Measurements from ENCODE around the gene LHFPL2.
A peak's percentile ranks its signal among the peaks of the same experiment; 100 is the strongest.

LHFPL2 gene

DNA sequence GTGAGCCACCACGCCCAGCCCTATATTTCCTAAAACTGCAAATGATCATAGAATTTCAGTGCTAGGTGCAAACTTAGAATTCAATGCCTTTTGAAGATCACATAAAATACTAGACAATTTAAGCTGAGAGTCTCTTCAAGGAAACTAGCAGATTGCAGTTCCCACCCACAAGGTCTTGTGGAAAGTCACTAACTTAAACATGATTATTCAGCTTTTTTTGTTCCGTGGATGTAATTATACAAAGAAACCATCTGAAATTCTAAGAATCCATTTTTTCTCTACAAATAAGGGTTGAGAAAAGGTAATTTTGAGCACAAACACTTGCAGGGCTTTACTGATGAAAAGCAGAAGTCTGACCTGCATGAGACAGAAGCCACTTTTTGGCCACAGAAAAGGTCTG is 4.5 kb upstream of the LHFPL2 start:
- Histone ChIP-seq H3K4me3 (ENCODE audit: extremely low read depth, insufficient read depth, low read length, poor library complexity, severe bottlenecking) (no peak overlapping the region), H3K4me1 (ENCODE audit: control insufficient read depth, insufficient read depth, low read length, poor library complexity, severe bottlenecking) (no peaks in the 10 kb centered on the region), H3K27ac (ENCODE audit: low read depth, low read length, severe bottlenecking) (no peak overlapping the region), H3K9me3 (ENCODE audit: control insufficient read depth, low read length) (no peaks in the 10 kb centered on the region), H3K36me3 (ENCODE audit: control insufficient read depth, insufficient read depth, low read length) (no peaks in the 10 kb centered on the region)
- 100% methylated on average over 1 of the region's 2 CpGs; no CpG with 5 or more reads in 1 of the 2 experiments for WGBS, 2 experiments (ENCODE audit: insufficient coverage in 2 of 2)

DNA sequence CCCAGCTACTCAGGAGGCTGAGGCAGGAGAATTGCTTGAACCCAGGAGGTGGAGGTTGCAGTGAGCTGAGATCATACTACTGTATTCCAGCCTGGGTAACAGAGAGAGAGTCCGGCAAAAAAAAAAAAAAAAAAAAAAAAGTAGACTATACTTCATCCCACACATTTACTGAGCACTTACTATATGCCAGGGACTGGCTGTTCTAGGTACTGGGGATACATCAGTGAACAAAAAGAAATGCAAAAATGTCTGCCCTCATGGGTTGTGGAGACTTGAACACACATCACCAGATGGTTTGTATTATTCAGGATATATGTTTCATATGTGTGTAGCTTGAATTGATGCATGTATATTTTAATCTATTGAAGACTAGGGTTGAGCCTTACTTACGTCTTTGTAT is 2.9 kb upstream of the LHFPL2 start:
- Histone ChIP-seq H3K9me3 (ENCODE audit: control insufficient read depth, low read length) (no peaks in the 10 kb centered on the region), H3K36me3 (ENCODE audit: control insufficient read depth, insufficient read depth, low read length) (peaks cover under 1% of the 10 kb centered on the region), H3K4me1 (ENCODE audit: control insufficient read depth, insufficient read depth, low read length, poor library complexity, severe bottlenecking) (no peaks in the 10 kb centered on the region), H3K27ac (ENCODE audit: low read depth, low read length, severe bottlenecking) (no peak overlapping the region), H3K4me3 (ENCODE audit: extremely low read depth, insufficient read depth, low read length, poor library complexity, severe bottlenecking) (no peak overlapping the region)
- no CpG with 5 or more reads among the region's 2 CpGs for WGBS, 2 experiments (ENCODE audit: insufficient coverage in 2 of 2)

- no CpG with 5 or more reads among the region's 1 CpG for WGBS, 2 experiments (ENCODE audit: insufficient coverage in 2 of 2)
- H3K4me3 ChIP-seq (ENCODE audit: extremely low read depth, insufficient read depth, low read length, poor library complexity, severe bottlenecking): no peak overlapping the region
- peaks cover 8% of the 10 kb centered on the region for H3K36me3 ChIP-seq (ENCODE audit: control insufficient read depth, insufficient read depth, low read length)
- H3K27ac ChIP-seq (ENCODE audit: low read depth, low read length, severe bottlenecking): no peak overlapping the region
- H3K4me1 ChIP-seq (ENCODE audit: control insufficient read depth, insufficient read depth, low read length, poor library complexity, severe bottlenecking): peaks cover 7% of the 10 kb centered on the region
- no peaks in the 10 kb centered on the region for H3K9me3 ChIP-seq (ENCODE audit: control insufficient read depth, low read length)
Observed at GRCh38 chr5:78650531-78650930, 2.0 kb upstream of the LHFPL2 start.

GRCh38 chr5:78649861-78650496 is 1.4 kb upstream of the LHFPL2 start:
- Histone ChIP-seq H3K27ac (ENCODE audit: low read depth, low read length, severe bottlenecking) (no peak overlapping the region), H3K9me3 (ENCODE audit: control insufficient read depth, low read length) (no peaks in the 10 kb centered on the region), H3K4me1 (ENCODE audit: control insufficient read depth, insufficient read depth, low read length, poor library complexity, severe bottlenecking) (peaks cover 9% of the 10 kb centered on the region), H3K4me3 (ENCODE audit: extremely low read depth, insufficient read depth, low read length, poor library complexity, severe bottlenecking) (no peak overlapping the region), H3K36me3 (ENCODE audit: control insufficient read depth, insufficient read depth, low read length) (peaks cover 8% of the 10 kb centered on the region)
- 54 to 56% methylated on average over 7 to 9 of the region's 10 CpGs for WGBS, 2 experiments (ENCODE audit: insufficient coverage in 2 of 2)

DNA sequence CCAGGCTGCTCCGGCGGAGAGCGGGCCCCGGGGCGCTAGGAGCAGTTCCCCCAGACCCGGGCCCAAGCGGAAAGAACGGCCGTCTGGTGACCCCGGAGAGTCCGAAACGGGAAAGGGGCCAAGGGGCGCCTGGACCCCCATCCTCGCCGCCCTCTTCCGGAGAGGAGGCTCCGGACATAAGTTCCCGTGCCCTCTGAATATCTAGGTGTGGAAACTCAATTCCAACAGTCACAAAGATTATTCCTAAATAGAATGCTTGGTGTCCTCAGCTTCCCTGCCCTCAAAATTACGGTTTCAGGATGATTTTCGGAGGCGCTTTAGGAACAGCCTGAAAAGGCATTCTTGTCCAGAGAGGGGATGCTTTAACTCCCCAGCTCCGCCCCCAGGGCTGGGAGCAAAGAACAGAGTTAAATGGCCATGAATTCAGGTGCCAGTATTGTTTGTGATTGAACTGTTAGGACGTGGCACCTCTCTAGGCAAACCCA is 681 bp upstream of the LHFPL2 start:
- H3K27ac ChIP-seq (ENCODE audit: low read depth, low read length, severe bottlenecking): peak overlapping the region; percentile 76
- WGBS, 2 experiments (ENCODE audit: insufficient coverage in 2 of 2): 2% methylated on average over 18 to 21 of the region's 23 CpGs
- peaks cover 15% of the 10 kb centered on the region for H3K36me3 ChIP-seq (ENCODE audit: control insufficient read depth, insufficient read depth, low read length)
- no peaks in the 10 kb centered on the region for H3K9me3 ChIP-seq (ENCODE audit: control insufficient read depth, low read length)
- H3K4me3 ChIP-seq (ENCODE audit: extremely low read depth, insufficient read depth, low read length, poor library complexity, severe bottlenecking): peak overlapping the region; percentile 81
- H3K4me1 ChIP-seq (ENCODE audit: control insufficient read depth, insufficient read depth, low read length, poor library complexity, severe bottlenecking): peaks cover 13% of the 10 kb centered on the region

DNA sequence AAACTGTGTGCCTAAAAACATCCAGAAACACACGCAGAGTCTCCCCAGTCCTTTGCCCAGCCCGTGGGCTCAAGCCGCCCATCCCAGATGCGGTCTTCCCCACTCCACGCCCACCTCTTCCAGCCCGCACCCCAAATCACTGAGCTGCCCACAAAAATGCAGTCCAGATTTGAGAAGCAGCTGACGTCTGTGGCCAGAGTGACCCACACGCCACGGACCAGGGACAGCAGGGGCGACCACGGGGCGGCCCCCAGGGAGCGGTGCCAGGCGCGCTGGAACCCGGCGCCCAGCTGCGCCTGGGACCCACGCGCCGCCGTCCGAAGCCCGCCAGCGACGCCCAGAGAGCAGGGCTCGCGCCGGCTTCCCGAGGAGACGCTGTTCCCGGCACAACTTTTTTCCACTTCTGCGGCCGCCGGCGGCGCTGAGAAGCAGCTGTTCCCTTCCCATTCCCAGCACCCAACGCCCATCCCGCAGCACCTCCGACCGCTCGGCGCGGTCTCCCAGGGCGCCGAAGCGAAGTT is 674 bp downstream of the LHFPL2 start:
- Histone ChIP-seq H3K36me3 (ENCODE audit: control insufficient read depth, insufficient read depth, low read length) (peaks cover 22% of the 10 kb centered on the region), H3K4me3 (ENCODE audit: extremely low read depth, insufficient read depth, low read length, poor library complexity, severe bottlenecking) (peak overlapping the region; percentile 81), H3K27ac (ENCODE audit: low read depth, low read length, severe bottlenecking) (peak overlapping the region; percentile 80), H3K4me1 (ENCODE audit: control insufficient read depth, insufficient read depth, low read length, poor library complexity, severe bottlenecking) (peaks cover 13% of the 10 kb centered on the region), H3K9me3 (ENCODE audit: control insufficient read depth, low read length) (no peaks in the 10 kb centered on the region)
- 0% methylated on average over 22 to 35 of the region's 47 CpGs for WGBS, 2 experiments (ENCODE audit: insufficient coverage in 2 of 2)

DNA sequence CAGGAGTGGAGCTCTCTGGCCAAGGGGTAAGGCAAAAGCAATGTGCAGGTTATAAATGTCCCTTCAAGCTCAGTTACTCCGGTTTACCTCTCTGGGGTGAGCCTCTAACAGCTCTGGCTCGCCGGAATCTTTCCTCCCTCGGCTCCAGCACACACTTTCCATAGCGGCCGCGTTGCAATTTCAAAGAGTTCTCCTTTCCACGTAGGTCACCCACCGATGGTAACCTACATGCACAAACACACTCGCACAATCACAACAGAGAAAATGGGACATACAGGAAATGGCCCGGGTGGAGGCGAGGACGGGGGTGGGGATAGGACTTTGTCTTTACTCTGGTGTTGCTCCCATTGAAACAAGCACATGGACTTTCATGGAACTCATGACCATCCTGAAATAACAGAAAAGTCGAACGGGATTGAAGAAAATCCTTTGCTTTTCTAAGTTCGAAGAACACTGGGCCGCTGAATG is 1.2 kb downstream of the LHFPL2 start:
- Histone ChIP-seq H3K9me3 (ENCODE audit: control insufficient read depth, low read length) (no peaks in the 10 kb centered on the region), H3K27ac (ENCODE audit: low read depth, low read length, severe bottlenecking) (peak overlapping the region; percentile 80), H3K4me1 (ENCODE audit: control insufficient read depth, insufficient read depth, low read length, poor library complexity, severe bottlenecking) (peaks cover 15% of the 10 kb centered on the region), H3K36me3 (ENCODE audit: control insufficient read depth, insufficient read depth, low read length) (peaks cover 26% of the 10 kb centered on the region), H3K4me3 (ENCODE audit: extremely low read depth, insufficient read depth, low read length, poor library complexity, severe bottlenecking) (peak overlapping the region; percentile 81)
- 1 to 2% methylated on average over 7 to 9 of the region's 17 CpGs for WGBS, 2 experiments (ENCODE audit: insufficient coverage in 2 of 2)

- Histone ChIP-seq H3K27ac (ENCODE audit: low read depth, low read length, severe bottlenecking) (peak overlapping the region; percentile 23), H3K9me3 (ENCODE audit: control insufficient read depth, low read length) (no peaks in the 10 kb centered on the region), H3K36me3 (ENCODE audit: control insufficient read depth, insufficient read depth, low read length) (peaks cover 33% of the 10 kb centered on the region), H3K4me3 (ENCODE audit: extremely low read depth, insufficient read depth, low read length, poor library complexity, severe bottlenecking) (no peak overlapping the region), H3K4me1 (ENCODE audit: control insufficient read depth, insufficient read depth, low read length, poor library complexity, severe bottlenecking) (peaks cover 22% of the 10 kb centered on the region)
- 50 to 100% methylated on average over 1 to 2 of the region's 2 CpGs for WGBS, 2 experiments (ENCODE audit: insufficient coverage in 2 of 2)
Observed at GRCh38 chr5:78644741-78645300, 3.8 kb downstream of the LHFPL2 start.

- WGBS, 2 experiments (ENCODE audit: insufficient coverage in 2 of 2): 83 to 94% methylated on average over 3 of the region's 3 CpGs
- Histone ChIP-seq H3K4me1 (ENCODE audit: control insufficient read depth, insufficient read depth, low read length, poor library complexity, severe bottlenecking) (peaks cover 28% of the 10 kb centered on the region), H3K36me3 (ENCODE audit: control insufficient read depth, insufficient read depth, low read length) (peaks cover 33% of the 10 kb centered on the region), H3K4me3 (ENCODE audit: extremely low read depth, insufficient read depth, low read length, poor library complexity, severe bottlenecking) (no peak overlapping the region), H3K27ac (ENCODE audit: low read depth, low read length, severe bottlenecking) (no peak overlapping the region), H3K9me3 (ENCODE audit: control insufficient read depth, low read length) (no peaks in the 10 kb centered on the region)
Observed at GRCh38 chr5:78644129-78644528, 4.4 kb downstream of the LHFPL2 start.

GRCh38 chr5:78642701-78643100 is 5.9 kb downstream of the LHFPL2 start:
- WGBS, 2 experiments (ENCODE audit: insufficient coverage in 2 of 2): 91 to 100% methylated on average over 1 of the region's 1 CpG
- peaks cover 34% of the 10 kb centered on the region for H3K4me1 ChIP-seq (ENCODE audit: control insufficient read depth, insufficient read depth, low read length, poor library complexity, severe bottlenecking)
- peaks cover 36% of the 10 kb centered on the region for H3K36me3 ChIP-seq (ENCODE audit: control insufficient read depth, insufficient read depth, low read length)

More at GRCh38 chr5:78642701-78643100, 5.9 kb downstream of the LHFPL2 start:
- no peak overlapping the region for H3K27ac ChIP-seq (ENCODE audit: low read depth, low read length, severe bottlenecking)
- no peak overlapping the region for H3K4me3 ChIP-seq (ENCODE audit: extremely low read depth, insufficient read depth, low read length, poor library complexity, severe bottlenecking)
- H3K9me3 ChIP-seq (ENCODE audit: control insufficient read depth, low read length): no peaks in the 10 kb centered on the region

Data from mesodermal cell (in vitro differentiated cells).